ENCODE measurements around the gene ITGB2.

ITGB2 gene

DNA sequence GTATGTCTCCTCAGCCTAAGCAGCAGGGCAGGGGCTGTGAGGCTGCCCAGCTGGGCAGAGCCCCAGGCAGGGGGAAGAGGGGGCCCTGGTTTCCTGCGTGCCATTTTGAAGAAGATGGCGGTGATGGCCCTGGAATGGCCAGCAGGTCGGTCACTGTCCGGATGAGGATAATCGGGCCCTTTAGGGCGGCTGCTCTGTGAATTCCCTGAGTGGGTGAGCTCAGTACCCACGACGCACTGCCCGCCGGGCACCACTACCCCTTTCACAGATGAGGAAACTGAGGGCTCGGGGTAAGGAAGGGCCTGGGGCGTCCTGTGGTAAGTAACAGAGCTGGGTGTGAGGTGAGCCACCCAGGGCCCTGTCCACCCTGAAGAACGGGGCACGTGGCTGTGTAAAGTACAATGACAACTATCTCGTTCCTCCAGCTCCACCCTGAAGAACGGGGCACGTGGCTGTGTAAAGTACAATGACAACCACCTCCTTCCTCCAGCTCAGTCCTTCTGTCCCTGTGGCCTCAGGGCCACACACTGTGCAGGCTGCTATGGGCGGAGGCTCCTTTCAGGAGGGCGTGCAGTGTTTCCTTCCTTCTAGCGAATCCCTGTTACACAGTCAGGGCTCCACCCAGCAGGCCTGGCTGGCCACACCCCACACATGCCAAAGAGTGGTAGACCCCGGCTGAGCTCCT, 23.2 kb downstream of the ITGB2 start:
- DNase-seq (ENCODE audit: low spot score), result no peak

DNA sequence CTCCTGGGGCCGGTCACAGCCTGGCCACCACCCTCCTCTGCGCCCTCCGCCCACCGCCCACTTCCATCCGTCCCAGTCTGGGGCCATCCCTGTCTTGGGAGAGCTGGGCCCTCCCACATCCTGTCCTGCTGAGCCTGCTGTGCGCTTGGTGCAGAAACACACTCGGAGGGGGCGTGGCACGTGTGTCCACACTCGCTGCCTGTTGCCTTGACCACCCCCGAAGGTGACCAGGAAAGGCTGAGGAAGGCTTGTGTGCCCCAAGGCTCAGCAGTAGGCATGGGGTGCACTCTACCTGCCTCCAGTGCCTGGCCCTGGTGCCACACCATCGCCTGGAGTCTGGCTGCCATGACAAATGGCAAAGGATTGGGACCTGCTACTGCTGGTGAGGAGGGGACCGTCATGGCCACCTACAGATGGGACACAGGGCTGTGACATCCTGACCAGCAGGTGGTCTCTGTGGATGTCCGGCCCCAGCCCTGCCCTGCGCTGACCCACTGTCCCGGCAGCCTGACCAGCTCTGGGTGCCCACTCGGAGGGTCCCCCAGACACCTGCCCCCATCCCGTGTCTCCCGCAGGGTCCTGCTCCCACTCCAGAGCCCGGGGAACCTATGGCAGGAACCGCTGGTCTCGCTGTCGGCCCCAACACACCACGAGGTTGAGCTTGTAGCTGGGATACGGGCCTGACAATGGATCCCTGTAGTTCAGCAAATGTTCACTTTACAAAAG, 24.0 kb downstream of the ITGB2 start:
- DNase-seq (ENCODE audit: low spot score), result no peak

DNA sequence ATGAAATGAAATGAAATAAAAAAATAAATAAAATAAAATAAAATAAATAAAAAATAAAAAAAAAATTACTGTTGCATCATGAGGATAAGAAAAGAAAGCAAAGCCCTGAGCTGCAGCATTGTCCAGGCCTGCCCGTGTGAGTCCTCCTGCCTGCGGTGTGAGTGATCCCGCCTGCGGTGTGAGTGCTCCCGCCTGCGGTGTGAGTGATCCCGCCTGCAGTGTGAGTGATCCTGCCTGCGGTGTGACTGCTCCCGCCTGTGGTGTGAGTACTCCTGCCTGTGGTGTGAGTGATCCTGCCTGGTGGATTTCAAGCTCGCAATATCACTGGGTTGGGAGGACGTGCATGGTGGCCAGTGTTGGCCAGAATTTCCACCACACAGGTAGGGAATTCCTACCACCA, 24.8 kb downstream of the ITGB2 start:
- no peak for DNase-seq (ENCODE audit: low spot score)

DNA sequence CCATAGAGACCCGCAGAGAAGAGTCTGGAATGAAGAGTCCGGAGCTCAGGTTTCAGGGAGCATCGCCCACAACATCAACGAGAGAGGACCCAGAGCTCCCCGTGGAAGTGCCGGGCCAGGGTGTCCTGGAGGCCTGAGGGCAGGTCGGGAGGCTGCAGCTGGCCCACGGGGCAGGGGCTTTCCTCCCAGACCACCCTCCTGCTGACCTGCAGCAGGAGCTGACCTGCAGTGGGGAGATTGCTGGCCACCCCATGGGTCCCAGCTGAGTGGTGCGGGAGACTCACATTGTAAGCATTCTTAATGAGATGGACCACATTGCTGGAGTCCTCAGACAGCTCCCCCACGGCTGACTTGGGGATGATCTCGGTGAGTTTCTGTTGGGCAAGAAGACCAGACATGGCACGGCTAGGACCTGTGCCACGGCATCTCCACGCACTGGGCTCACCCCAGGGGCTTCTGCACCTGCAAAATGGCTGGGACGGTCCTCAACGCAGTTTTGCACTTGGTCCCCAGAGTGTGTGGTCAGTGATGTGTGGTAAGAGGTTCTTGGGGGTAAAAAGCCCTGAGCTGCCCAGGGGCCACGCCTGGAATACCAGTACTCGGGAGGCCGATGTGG, 25.9 kb downstream of the ITGB2 start:
- no peak for DNase-seq (ENCODE audit: low spot score)

DNA sequence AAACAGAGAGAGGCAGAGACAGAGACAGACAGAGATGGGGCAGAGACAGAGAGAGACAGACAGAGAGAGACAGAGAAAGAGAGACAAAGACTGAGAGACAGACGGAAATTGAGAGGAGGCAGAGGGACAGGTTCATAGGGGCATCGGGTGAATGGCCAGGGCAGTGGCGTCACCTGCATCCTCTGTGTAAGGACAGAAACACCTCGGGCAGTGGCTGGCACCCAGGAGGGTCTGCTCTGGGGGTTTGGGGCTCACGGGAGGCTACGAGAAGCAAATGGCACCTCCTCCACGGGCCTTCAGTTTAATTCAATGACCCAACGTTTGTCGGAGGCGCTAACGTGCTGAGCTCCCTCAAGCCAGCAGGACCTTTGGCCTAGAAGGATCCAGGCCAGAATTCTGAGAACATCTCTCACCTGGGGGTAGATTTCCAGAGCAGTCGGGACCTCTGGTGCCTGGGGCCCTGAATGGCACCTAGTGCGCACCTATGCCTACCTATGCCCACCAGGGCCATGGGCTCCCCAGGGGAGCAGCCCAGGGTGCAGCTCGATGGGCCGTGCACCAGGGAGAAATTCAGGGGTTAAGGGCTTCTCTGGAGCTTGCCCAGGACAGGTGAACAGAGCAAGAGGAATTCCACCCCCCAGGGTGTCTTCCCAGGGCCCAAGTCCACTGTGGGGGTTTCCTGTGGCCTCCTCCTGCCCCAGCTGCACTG, 26.6 kb downstream of the ITGB2 start:
- peak; percentile 21 for DNase-seq (ENCODE audit: low spot score)

DNA sequence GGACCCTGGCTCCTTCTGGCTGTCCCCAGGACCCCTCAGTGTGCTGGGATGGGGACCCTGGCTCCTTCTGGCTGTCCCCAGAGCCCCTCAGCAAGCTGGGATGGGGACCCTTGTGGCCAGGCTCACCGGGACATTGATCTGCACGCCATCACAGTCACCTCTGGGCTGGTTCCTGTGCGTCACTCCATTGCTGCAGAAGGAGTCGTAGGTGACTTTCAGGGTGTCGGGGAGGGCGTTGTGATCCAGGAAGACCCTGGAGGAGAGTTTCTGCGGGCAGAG, 27.5 kb downstream of the ITGB2 start:
- no peak for DNase-seq (ENCODE audit: low spot score)

DNA sequence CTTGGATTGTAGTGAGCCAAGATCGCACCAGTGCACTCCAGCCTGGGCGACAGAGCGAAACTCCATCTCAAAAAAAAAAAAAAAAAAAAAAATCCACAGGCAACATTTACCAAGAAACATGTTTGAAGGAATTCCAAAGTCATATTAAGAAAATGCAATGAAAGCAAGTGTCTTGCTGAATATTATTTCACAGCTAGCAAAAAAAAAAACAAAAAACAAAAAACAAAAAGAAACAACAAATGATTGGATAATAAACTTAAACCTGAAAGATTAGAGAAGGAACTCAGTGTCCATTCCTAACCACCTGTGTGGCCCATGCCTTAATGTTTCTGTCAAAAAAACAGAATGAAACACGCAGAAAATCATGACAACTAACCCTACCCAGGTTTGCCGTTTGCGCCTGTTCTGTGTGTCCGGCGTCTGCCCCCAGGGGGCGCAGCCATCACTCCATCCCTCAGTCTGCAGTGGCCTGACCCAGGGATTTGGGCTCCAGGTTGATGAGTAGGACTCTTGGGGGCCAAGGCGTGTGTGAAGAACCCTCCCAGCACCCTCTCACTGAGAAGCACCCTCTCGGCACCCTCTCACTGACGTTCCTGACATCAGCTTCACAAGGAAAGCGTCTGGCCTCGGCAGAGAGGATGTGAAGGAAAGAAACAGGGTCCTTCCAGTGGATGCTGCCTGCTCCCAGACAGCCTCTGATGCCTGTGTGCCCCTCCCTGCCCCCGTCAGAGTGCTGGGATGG, 28.0 kb downstream of the ITGB2 start:
- peak; percentile 37 for DNase-seq (ENCODE audit: low spot score)

DNA sequence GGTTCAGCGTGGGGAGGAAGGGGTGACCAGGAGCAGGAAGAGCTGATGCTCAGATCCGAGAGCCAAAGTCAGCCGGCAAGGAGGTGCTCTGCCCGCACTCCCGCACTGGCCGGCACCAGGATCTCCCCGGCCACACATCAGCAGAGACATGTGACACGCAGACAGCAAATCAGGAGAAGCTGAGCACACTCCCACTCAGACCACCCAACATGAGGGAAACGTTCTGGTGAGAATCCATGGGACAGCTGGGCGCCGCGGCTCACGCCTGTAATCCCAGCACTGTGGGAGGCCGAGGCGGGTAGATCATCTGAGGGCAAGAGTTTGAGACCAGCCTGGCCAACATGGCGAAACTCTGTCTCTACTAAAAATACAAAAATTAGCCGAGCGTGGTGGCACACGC, 28.6 kb downstream of the ITGB2 start:
- DNase-seq (ENCODE audit: low spot score), result no peak

DNA sequence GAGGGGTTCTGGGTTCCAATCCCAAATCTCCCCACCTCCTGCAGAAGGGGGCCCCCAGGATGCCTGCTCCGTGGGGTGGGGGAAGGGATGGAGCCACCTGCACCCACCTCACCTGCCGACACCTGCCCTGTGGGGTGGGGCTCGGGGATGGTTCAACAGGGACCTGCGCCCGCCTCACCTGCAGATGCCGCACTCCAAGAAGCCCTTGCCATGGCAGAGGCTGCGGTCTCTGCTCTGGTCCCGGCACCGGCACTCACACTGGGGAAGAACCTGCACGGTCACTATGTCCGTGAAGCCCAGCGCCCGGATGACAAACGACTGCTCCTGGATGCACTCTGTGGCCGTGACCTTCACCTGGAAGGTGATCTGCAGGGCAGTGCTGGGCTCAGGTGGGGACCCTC, 29.1 kb downstream of the ITGB2 start:
- DNase-seq (ENCODE audit: low spot score), result no peak

DNA sequence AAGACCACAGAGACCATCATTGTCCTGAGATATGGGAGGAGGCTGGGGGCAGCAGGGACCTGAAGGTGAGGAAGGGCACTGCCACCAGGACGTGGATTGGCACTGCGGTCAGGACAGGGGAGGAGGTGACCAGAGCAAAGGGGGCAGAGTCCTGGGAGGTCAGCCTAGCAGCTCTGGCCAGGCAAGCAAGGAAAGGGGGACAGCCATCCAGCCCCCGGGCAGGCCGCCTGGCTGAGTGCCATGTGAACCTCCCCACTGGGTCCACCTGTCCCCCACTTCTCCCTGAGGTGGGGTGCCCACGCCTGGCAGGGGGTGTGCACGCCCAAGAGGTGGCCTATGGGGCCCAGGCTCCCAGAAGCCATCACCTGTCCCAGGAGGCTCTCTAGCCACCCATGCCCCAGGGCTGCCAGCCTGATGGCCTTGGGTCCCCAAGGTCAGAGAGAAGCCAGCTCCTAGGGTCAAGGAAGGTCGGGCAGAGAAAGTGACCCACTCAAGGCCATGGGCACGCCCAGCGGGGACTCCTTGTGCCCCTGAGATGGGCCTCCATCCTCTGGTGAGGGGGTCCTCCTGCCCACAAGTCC, 29.6 kb downstream of the ITGB2 start:
- no peak for DNase-seq (ENCODE audit: low spot score)

DNA sequence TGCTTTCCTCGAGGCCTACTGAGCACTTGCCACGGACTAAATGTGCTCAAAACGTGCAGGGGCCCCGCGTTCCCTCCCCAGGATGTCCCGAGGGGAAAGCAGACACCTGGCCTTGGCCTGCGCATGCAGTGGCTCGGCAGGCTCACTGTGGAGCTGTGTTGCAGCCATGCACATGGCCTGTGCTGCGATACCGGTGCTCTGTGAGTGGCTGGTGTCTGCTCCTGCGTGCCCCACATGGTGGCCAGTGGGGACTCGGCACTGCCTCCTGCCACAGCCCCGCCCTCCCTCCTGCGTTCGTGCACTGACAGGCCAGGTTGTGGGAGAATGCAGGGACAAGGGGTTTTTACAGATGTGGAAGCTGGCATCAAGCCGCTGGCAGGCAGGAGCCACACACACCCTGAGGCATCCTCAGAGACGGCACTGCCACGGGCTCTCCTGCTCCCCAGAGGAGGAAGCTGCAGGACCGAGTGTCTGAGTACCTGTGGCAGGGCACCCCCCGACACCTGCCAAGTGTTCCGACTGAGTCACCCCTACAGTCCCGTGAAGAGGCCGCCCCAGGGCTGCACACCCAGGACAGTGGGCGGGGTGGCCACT, 30.3 kb downstream of the ITGB2 start:
- no peak for DNase-seq (ENCODE audit: low spot score)

DNA sequence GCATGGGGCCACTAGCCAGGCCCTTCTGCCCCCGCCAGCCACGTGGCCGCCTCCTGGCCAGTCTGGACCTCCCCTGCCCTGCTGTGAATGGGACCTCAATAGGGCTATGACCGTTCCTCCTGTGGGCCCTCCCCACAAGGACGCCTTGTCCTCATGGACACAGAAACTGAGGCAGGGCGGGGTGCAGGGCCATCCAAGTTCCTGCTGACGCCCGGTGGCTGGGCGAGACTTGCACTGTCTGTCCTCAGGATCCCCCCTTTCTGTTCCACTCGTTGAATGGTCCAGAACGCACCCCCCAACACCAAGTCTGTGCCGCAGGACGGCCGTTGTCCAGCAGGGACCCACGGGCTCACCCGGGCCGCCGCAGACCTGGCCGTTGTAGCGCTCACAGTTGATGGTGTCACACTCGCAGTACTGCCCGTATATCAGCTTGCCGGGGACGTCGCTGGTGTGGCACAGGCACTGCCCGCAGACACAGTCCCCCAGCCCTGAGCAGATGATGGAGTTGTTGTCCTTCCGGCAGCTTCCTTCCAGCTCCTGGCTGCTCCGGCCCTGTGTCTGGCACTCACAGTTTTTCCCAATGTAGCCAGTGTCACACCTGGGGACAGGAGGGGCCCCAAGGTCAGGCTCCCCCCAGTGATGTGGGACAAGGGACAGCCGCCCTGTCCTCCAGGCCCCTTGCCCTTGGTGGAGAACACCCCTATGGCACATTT, 30.9 kb downstream of the ITGB2 start:
- no peak for DNase-seq (ENCODE audit: low spot score)

DNA sequence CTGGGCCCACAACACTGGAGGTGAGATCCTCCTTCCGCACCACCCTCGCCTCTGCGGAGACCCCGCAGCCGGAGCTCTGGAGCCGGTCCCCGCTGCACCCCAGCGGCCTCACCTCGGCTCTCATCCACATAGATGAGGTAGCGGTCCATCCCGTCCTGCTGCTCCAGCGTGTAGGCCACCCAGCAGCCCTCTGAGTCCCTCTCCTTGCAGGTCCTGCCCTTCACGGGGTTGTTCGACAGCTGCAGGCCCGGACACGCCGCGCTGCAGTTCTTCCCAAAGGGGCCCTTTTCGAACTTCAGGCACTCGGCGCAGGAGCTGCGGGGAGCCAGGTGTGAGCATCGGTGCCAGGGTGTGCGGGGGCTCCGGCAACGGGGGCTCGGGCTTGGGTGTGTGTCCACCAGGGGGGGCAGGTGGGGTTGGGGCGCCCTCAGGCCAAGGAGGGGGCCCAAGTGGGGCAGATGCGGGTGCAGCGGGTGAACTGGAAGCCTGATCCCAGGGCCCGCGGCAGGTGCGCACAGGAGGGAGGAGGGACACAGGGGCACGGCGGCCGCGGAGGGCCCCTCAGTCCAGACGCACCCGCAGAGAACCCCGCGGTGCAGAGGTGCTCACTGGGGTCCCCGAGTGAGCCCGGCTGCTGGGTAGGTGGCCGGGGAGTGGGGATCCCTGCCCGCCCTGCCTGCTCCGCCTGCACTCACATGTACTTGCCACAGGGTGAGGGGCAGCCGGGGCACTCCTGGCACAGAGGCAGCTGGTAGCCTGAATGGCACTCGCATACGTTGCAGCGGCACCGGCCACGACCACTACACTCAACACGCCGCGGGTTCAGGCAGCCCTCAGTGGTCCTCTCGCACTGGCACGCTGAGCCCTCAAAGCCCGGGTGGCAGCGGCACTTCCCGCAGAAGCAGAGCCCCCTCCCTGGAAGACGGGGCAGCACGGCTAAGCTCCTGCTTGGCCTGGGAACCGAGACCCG, 31.8 kb downstream of the ITGB2 start:
- DNase-seq (ENCODE audit: low spot score), result no peak

DNA sequence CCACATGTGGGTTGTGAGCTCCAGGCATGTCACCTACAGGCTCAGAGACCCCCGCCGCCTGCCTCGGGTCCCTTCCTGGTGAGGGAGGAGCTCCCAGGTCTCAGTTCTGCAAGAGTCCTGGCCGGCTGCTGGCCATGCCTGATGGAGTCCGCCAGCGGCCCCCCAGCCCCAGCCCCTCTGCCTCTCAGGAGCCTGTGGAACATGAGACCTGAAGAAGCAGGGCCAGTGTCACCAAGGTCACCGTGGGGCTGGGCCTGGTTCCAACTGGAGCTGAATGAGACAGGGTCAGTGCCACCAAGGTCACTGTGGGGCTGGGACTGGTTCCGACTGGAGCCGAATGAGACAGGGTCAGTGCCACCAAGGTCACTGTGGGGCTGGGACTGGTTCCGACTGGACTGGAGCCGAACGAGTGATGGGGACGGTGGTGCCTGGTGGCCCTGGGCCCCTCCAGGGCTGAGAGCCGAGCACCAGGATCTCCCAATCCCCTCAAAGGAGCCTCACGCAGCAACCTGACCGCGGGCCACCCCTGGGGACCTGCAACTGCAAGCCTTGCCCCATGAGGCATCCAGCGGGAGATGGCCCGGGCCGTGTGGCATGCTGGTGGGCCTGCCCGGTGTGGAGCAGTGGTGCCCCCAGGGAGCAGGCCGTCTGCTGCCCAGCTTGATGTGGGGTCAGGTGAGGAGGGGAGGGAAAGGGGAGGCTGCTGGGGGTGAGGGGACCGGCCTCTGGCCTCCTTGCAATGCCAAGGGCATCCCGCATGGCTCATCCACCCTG, 32.7 kb downstream of the ITGB2 start:
- DNase-seq (ENCODE audit: low spot score), result no peak

DNA sequence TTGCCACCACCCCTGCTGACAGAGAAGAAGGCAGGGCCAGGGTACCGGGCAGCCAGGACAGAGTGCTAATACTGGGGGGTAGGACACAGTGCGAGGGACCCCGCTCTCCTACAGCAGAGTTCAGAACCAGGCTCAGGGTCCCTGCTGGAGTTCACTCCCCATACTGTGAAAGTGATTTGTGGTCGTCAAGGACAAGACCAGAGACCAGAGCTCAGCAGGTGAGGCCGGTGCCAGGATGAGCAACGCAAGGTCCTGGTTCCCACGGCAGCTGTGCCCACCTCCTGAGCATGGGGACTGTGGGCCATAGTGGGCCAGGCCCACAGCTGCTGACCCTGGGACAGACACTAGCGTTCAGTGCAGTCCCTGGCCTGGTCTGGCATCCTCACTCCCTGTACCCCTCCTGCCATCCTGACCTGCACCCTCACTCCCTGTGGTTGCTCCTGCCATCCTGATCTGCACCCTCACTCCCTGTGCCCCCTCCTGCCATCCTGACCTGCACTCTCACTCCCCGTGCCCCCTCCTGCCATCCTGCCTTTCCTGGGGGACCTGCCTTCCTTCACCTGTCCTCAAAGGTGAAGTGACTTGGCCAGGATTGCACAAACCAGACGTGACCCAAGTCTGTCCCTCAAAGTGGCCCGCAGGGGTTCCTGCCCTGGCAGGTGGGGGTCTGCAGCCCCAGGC, 33.4 kb downstream of the ITGB2 start:
- DNase-seq (ENCODE audit: low spot score), result no peak

DNA sequence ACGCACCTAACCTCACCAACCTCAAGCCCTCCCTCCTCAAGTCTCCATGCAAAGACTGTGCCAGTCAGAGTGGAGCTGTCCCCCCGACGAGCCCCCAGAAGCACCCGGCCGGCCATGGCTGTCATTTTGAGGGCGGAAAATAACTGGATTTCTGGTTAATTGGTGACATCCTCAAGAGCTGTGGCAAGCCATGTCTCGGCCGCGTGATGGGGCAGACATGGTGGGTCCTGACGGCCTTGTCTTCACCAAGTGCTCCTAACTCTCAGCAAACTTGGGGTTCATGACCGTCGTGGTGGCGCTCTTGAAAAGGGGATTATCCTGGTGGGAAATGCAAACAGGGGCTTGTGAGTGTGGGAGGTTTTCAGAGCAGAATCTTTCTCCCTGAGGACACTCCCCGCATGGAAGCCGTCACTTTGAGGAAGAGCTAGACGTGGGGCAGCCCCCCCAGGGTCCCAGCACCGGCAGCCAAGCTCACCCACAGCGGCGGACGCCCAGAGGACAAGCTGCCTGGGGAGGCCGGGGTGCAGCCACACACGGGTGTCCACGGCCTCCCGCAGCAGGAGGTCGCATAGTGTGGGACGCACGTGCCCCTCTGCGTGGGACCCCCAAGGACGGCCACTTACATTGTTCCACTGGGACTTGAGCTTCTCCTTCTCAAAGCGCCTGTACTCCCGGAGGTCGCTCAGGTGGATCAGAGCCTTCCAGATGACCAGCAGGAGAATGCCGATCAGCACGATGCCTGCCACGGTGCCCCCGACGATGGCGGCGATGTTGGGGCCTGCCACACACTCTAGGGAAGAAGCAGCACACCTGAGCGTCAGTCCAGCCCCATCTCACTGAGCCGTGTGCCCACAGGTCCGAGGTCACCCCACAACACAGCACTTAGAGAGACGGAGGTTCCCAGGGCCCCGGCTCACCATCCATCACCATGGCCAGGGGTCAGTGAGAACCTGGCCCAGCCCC, 34.3 kb downstream of the ITGB2 start:
- DNase-seq (ENCODE audit: low spot score), result no peak

DNA sequence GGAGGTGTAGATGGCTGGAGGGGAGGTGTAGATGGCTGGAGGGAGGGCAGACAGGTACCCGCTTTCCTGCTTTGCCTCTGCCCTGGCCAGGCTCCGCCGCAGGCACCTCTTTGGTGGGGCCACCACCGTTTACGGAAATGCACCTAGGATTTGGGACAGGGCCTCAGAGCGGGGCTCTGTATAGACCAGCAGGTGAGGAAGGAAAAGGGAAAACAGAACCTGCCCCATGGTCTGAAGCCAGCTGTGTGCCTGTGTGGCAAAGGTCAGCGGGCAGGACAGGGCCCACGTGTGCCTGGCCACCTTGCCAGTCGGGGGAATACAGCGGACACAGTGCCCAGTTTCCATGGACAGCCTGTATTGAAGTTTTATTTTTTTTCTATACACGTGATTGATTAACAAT, 35.1 kb downstream of the ITGB2 start:
- DNase-seq (ENCODE audit: low spot score), result no peak

All from kidney tubule cell (primary cell).